Fibroblast of lung (primary cell): Measurements from ENCODE around the gene CAMTA1.

ENCODE experiments used
- CTCF ChIP-seq, 2 donors: IDR thresholded peaks in 1 of 2; conservative IDR thresholded peaks in 1 of 2; 1 replicate in 1 of 2; 2 replicates in 1 of 2; pipeline ENCODE4 v1.5.1; 2011 to 2012; ENCODE audit warnings: low read length in 2 of 2, control low read depth in 1 of 2, inconsistent platforms in 1 of 2, low read depth in 1 of 2, mild to moderate bottlenecking in 1 of 2
- EZH2 ChIP-seq: IDR thresholded peaks from 2 replicates; pipeline ENCODE4 v1.5.1; 2012; ENCODE audit warnings: low read length, control low read depth, mild to moderate bottlenecking; ENCODE audit errors: missing control alignments

GRCh38 chr1:7664147-7664892 is 879.1 kb downstream of the CAMTA1 start:
- TF ChIP-seq EZH2 (no peak), CTCF (conservative IDR thresholded peaks at IDR 0.05 in 1 of 2, IDR thresholded peaks at IDR 0.05 in 1 of 2; ENCODE audit: low read depth in 1 of 2, low read length in 2 of 2) (no peak)
